Vagina (tissue), 2 donors: ENCODE results near the gene CAPZB. TPM values are rescaled to one million over a fixed set of nuclear protein-coding genes. Genes with fewer than 3 reads are reported as not detected.

Experiments
- DNase-seq, 2 donors: peaks; one replicate each; pipeline ENCODE4 v3.0.0-alpha.2; 2017; ENCODE audit errors: extremely low spot score in 2 of 2
- H3K27ac ChIP-seq: fragments of 200-600 bp; sonication (generic); one replicate; pipeline ENCODE4 v1.5.1; 2019
- H3K27me3 ChIP-seq: fragments of 200-600 bp; sonication (generic); one replicate; pipeline ENCODE4 v1.5.1; 2019
- H3K36me3 ChIP-seq, 2 donors: fragments of 200-600 bp; sonication (generic); one replicate each; pipeline ENCODE4 v1.5.1; 2017 to 2019
- H3K4me1 ChIP-seq: fragments of 200-600 bp; sonication (generic); one replicate; pipeline ENCODE4 v1.5.1; 2019
- H3K4me3 ChIP-seq, 2 donors: fragments of 200-600 bp; sonication (generic); 1 replicate in 1 of 2; 2 replicates in 1 of 2; pipeline ENCODE4 v1.5.1; 2016 to 2019
- H3K9me3 ChIP-seq: fragments of 200-600 bp; sonication (generic); one replicate; pipeline ENCODE4 v1.5.1; 2019
- CTCF ChIP-seq, 3 experiments: fragments of 450-650 bp in 2 of 3; fragments of 200-600 bp in 1 of 3; sonication (generic) in 1 of 3; IDR thresholded peaks; one replicate each; pipeline ENCODE4 v1.5.1; 2017 to 2019; ENCODE audit warnings: antibody characterized with exemption in 3 of 3, mild to moderate bottlenecking in 2 of 3, moderate library complexity in 2 of 3
- POLR2A ChIP-seq, 2 donors: fragments of 450-650 bp; IDR thresholded peaks; one replicate each; pipeline ENCODE4 v1.6.1; 2017; ENCODE audit warnings: antibody characterized with exemption in 2 of 2, mild to moderate bottlenecking in 2 of 2, moderate library complexity in 2 of 2
- POLR2AphosphoS5 ChIP-seq, 2 donors: sonication (generic); formaldehyde crosslinking; IDR thresholded peaks; one replicate each; pipeline ENCODE4 v1.9.0; 2017; ENCODE audit warnings: antibody characterized with exemption in 2 of 2, mild to moderate bottlenecking in 2 of 2, low read depth in 1 of 2; ENCODE audit not compliant: insufficient read depth in 1 of 2
- intact Hi-C: fragments of 100-400 bp; cut with DNase I; formaldehyde crosslinking; loops from one replicate; pipeline ENCODE4 v1.15.1; 2023
- total RNA-seq: library from RNA; depleted of rRNA; stranded (reverse); fragments of >200 nt; gene quantifications from one replicate; pipeline ENCODE4 v1.2.3, GENCODE V29; 2016

CAPZB gene
- total RNA-seq, 1 donor from 2014 or later = 152 TPM

GRCh38 chr1:19313636-19313959 lies 171.7 kb downstream of the CAPZB start:
- H3K27me3 ChIP-seq = no peaks in the 10 kb centered on the region
- peaks cover 0 to 5% of the 10 kb centered on the region in 2 donors for H3K36me3 ChIP-seq
- H3K9me3 ChIP-seq = no peaks in the 10 kb centered on the region
- TF ChIP-seq POLR2A (IDR thresholded peaks at IDR 0.05) = no peak
- intact Hi-C loops = no loop called here
- no peak overlapping the region for H3K4me3 ChIP-seq
- H3K27ac ChIP-seq = no peak overlapping the region
- no peak for DNase-seq
- H3K4me1 ChIP-seq = peaks cover 66% of the 10 kb centered on the region

GRCh38 chr1:19312782-19313635 lies 172.3 kb downstream of the CAPZB start:
- TF ChIP-seq POLR2AphosphoS5 (IDR thresholded peaks at IDR 0.05; ENCODE audit: insufficient read depth in 1 of 2, low read depth in 1 of 2) (no peak), POLR2A (IDR thresholded peaks at IDR 0.05) (no peak), CTCF (IDR thresholded peaks at IDR 0.05) (no peak)
- no peaks in the 10 kb centered on the region for H3K9me3 ChIP-seq
- H3K4me3 ChIP-seq = peak overlapping the region; percentile 90 to 94
- no peak for DNase-seq
- intact Hi-C loops = no loop called here
- no peaks in the 10 kb centered on the region for H3K27me3 ChIP-seq
- H3K27ac ChIP-seq = peak overlapping the region; percentile 96
- peaks cover 66% of the 10 kb centered on the region for H3K4me1 ChIP-seq
- H3K36me3 ChIP-seq = peaks cover 0 to 8% of the 10 kb centered on the region in 2 donors

GRCh38 chr1:19311931-19312781 lies 173.2 kb downstream of the CAPZB start, which contains the start of the genes AKR7A2 and SLC66A1:
TSS of gene AKR7A2 (minus strand) at chr1:19312144. CDS start at chr1:19312124, 20 bp downstream.
TSS of gene SLC66A1 (plus strand) at chr1:19312326. CDS start at chr1:19317678, 5,352 bp downstream.
- intact Hi-C loops = no loop called here
- Histone ChIP-seq H3K27me3 (no peaks in the 10 kb centered on the region), H3K27ac (peak within 1 kb of the TSS; percentile 96), H3K36me3 (peaks cover 0 to 16% of the 10 kb centered on the region in 2 donors), H3K4me3 (peak within 1 kb of the TSS; percentile 90 to 94), H3K4me1 (peaks cover 66% of the 10 kb centered on the region), H3K9me3 (no peaks in the 10 kb centered on the region)
- DNase-seq = no peak
- peak in 1 of 2 donors; percentile 74 for TF ChIP-seq POLR2AphosphoS5 (IDR thresholded peaks at IDR 0.05; ENCODE audit: insufficient read depth in 1 of 2, low read depth in 1 of 2)
- peak in 1 of 3 experiments; percentile 22 for TF ChIP-seq CTCF (IDR thresholded peaks at IDR 0.05)
- TF ChIP-seq POLR2A (IDR thresholded peaks at IDR 0.05) = peak in 1 of 2 donors; percentile 77

GRCh38 chr1:19311503-19311930 lies 173.8 kb downstream of the CAPZB start:
- intact Hi-C loops = no loop called here
- H3K4me1 ChIP-seq = peaks cover 65% of the 10 kb centered on the region

More at GRCh38 chr1:19311503-19311930, 173.8 kb downstream of the CAPZB start:
- no peak for TF ChIP-seq POLR2AphosphoS5 (IDR thresholded peaks at IDR 0.05; ENCODE audit: insufficient read depth in 1 of 2, low read depth in 1 of 2)
- TF ChIP-seq CTCF (IDR thresholded peaks at IDR 0.05) = no peak
- TF ChIP-seq POLR2A (IDR thresholded peaks at IDR 0.05) = no peak
- Histone ChIP-seq H3K36me3 (peaks cover 0 to 23% of the 10 kb centered on the region in 2 donors), H3K27me3 (no peaks in the 10 kb centered on the region), H3K27ac (peak overlapping the region; percentile 86), H3K9me3 (no peaks in the 10 kb centered on the region), H3K4me3 (peak overlapping the region; percentile 90 to 94)
- DNase-seq = no peak
